ENCODE results near the gene CFAP73. TPM values are rescaled to one million over a fixed set of nuclear protein-coding genes. Genes with fewer than 3 reads are reported as not detected.

CFAP73 gene
- total RNA-seq, 2 donors from 2014 or later: 0.99 TPM; not detected in 1

DNA sequence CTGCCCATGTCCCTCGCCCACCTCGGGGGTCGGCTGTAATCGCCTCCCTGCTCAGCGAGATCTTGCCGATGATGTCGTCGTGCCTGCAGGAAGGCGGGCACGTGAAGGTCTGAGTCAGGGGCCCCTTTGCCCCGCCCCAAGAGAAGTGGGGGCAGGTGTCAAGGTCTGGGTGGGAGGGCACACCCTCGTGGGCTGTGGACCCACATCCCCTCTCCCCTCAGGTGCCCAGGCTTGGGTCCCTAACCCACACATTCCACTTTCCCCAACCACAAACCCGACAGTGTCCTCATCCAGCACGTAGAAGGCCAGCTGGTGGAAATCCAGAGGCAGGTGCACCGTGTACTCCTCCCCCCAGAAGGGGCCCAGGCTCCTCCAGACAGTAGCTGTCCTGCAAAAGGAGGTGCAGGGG, 21.7 kb upstream of the CFAP73 start:
- H3K36me3 ChIP-seq (replicated peaks in 1 of 2; ENCODE audit: insufficient read depth in 1 of 2, low read depth in 2 of 2): no peaks in the 10 kb centered on the region
- no peak for ATAC-seq
- H3K9me3 ChIP-seq: no peaks in the 10 kb centered on the region
- DNase-seq: no peak
- TF ChIP-seq POLR2A (IDR thresholded peaks at IDR 0.05): no peak
- TF ChIP-seq, protein P1, sequence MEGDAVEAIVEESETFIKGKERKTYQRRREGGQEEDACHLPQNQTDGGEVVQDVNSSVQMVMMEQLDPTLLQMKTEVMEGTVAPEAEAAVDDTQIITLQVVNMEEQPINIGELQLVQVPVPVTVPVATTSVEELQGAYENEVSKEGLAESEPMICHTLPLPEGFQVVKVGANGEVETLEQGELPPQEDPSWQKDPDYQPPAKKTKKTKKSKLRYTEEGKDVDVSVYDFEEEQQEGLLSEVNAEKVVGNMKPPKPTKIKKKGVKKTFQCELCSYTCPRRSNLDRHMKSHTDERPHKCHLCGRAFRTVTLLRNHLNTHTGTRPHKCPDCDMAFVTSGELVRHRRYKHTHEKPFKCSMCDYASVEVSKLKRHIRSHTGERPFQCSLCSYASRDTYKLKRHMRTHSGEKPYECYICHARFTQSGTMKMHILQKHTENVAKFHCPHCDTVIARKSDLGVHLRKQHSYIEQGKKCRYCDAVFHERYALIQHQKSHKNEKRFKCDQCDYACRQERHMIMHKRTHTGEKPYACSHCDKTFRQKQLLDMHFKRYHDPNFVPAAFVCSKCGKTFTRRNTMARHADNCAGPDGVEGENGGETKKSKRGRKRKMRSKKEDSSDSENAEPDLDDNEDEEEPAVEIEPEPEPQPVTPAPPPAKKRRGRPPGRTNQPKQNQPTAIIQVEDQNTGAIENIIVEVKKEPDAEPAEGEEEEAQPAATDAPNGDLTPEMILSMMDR (IDR thresholded peaks at IDR 0.05): no peak
- no peaks in the 10 kb centered on the region for H3K4me1 ChIP-seq
- intact Hi-C loops (cut with DNase I): no loop called here
- WGBS, 2 donors: 27 to 49% methylated on average over 12 to 13 of the region's 15 CpGs
- no peak overlapping the region for H3K27ac ChIP-seq
- H3K27me3 ChIP-seq: no peaks in the 10 kb centered on the region
- no peak overlapping the region for H3K4me3 ChIP-seq

DNA sequence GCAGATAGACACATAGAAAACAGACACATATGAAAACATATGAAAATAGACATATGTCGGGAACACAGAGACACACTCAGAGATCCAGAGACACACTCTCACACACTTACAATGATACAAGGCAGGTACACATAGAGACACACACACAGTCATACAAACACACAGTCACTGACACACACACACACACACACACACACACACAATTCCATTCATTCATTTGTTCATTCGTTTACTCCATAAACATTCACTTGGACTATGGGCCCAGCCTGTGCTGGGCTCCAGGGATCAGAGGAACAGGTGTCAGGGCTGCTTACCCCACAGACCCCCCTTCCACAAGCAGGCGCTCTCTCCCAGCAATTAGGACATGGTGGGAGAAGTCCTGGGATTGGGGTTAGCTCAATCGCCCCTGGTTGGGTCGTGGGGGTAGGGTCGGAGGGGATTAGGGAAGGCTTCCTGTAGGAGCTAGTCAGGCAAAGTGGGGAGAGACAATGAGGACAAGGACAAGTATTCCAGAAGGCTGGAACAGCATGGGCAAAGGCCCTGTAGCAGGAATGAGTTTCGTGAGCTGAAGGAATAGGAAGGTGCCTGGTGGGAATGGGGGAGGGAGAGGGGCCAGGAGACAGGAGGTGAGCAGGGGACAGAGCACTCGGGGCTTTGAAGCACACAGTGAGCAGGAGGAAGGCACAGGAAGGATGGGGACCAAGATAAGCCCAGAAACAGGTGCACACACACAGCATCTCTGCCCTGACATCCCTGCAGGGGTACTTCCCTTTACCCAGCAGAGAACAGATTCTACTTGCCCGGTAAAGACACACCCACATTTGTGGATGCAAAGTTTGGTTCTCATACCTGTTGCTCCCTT, 20.5 kb upstream of the CFAP73 start:
- no peaks in the 10 kb centered on the region for H3K27me3 ChIP-seq
- no peaks in the 10 kb centered on the region for H3K9me3 ChIP-seq
- no peak overlapping the region for H3K4me3 ChIP-seq
- no peak overlapping the region for H3K27ac ChIP-seq
- 59 to 67% methylated on average over 9 of the region's 9 CpGs for WGBS, 2 donors
- intact Hi-C loops (cut with DNase I): no loop called here
- H3K4me1 ChIP-seq: peaks cover 1% of the 10 kb centered on the region
- no peaks in the 10 kb centered on the region for H3K36me3 ChIP-seq (replicated peaks in 1 of 2; ENCODE audit: insufficient read depth in 1 of 2, low read depth in 2 of 2)
- DNase-seq (no peak), ATAC-seq (no peak)
- no peak for TF ChIP-seq POLR2A (IDR thresholded peaks at IDR 0.05)
- TF ChIP-seq, protein P1 (IDR thresholded peaks at IDR 0.05): no peak

DNA sequence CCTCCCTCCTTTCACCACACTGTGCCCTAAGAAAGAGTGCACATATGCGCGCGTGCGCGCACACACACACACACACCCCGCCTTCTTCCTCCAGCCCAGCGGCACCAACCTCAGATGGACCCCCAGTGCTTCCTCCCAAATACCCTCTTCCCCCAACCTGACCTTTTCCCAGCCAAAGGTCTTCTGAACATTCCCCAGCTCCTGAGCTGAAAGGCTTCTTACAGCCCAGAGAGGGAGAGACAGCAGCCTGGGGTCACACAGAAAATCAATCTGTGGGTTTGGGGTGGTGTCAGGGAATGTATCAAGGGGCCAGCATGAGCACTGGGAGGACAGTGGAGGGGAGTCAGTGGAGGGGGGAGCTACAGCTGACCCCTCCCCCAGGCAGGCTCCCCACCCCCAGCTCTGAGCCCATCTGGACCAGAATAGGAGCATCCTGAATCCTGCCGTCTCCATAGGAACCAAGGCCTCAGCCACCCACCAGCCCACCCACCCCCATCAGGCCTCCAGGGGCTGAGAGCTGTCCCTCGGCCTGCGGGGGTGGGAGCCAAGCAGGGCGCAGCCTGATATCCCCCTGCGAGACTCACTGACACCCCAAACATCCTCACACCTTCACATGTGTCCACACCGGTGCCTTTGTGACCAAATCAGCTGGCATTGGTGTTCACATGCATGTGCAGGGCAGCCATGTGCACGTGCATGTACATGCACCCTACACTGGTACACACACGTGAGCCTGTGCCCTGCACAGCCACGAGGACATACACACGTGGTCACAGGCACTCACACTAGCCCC, 19.7 kb upstream of the CFAP73 start:
- intact Hi-C loops (cut with DNase I): no loop called here
- Histone ChIP-seq H3K4me3 (no peak overlapping the region), H3K27me3 (no peaks in the 10 kb centered on the region), H3K36me3 (replicated peaks in 1 of 2; ENCODE audit: insufficient read depth in 1 of 2, low read depth in 2 of 2) (no peaks in the 10 kb centered on the region), H3K4me1 (peaks cover 9% of the 10 kb centered on the region), H3K9me3 (no peaks in the 10 kb centered on the region), H3K27ac (no peak overlapping the region)
- DNase-seq (no peak), ATAC-seq (no peak)
- no peak for TF ChIP-seq POLR2A (IDR thresholded peaks at IDR 0.05)
- TF ChIP-seq, protein P1 (IDR thresholded peaks at IDR 0.05): no peak
- WGBS, 2 donors: 76 to 83% methylated on average over 12 to 16 of the region's 17 CpGs

DNA sequence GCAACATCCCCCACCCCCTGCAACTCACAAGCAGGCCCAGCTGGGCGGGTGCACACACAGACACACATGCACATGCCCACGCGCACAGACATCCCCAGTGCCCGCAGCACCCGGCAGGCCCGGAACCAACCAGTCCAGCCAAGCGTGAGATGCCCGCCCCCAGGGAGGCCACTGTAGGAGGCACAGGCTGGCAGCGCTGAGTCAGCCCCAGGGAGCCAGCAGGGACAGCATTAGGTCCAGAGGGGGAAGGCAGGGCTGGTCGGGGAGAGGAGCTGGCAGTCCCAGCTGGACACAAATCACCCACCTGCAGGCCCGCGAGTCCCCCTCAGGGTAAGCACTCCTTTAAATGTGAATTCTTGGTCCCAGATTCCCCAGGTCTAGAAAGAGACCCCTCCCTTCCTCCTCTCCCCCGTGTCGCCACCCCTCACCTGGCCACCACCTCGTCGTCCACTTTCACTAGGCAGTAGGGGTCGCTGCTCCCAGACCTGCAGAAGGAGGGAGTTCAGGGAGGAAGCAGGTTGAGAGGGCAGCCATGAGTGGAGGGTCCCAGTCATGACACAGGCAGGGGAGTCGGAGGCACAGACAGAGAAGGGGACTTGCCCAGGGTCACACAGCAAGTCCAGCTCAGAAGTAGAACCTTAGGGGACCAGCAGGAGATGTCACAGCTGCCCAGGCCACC, 18.9 kb upstream of the CFAP73 start:
- Histone ChIP-seq H3K27me3 (no peaks in the 10 kb centered on the region), H3K36me3 (replicated peaks in 1 of 2; ENCODE audit: insufficient read depth in 1 of 2, low read depth in 2 of 2) (no peaks in the 10 kb centered on the region), H3K27ac (no peak overlapping the region), H3K4me3 (no peak overlapping the region), H3K9me3 (no peaks in the 10 kb centered on the region), H3K4me1 (peaks cover 15% of the 10 kb centered on the region)
- DNase-seq: peak in 2 of 4 donors; percentile 17 to 26
- no peak for ATAC-seq
- TF ChIP-seq POLR2A (IDR thresholded peaks at IDR 0.05): no peak
- TF ChIP-seq, protein P1 (IDR thresholded peaks at IDR 0.05): no peak
- intact Hi-C loops (cut with DNase I): no loop called here
- 30 to 53% methylated on average over 8 to 17 of the region's 18 CpGs for WGBS, 2 donors

Measured in body of pancreas (tissue), 4 donors.